ENCODE data around the gene MND1. TPM values are rescaled to one million over a fixed set of nuclear protein-coding genes. Genes with fewer than 3 reads are reported as not detected.
A peak's percentile ranks its signal among the peaks of the same experiment; 100 is the strongest.

MND1 gene
- total and polyA plus RNA-seq, 2 of the 8 experiments (the other 6 are each of a cell fraction or from before 2014, with no cell fraction given), result 4.4 to 26.2 TPM

DNA sequence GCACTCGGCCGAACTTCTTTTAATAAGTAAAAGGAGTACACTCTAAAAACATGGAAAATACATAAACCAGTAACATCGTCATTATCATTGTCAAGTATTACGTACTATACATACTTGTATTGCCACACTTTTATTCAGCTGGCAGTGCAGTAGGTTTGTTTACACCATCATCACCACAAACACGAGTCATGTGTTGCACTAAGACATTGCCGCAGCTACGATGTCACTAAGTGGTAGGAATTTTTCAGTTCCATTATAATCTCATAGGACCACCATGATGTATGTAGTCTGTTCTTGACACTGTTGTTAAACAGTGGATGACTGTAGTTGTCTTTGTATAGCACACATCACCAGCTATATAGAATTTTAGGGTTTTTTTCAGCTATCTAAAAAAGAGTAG lies 73.6 kb downstream of the MND1 start:
- Histone ChIP-seq H2AK5ac (ENCODE audit: low read depth, low read length) (peak overlapping the region; percentile 82; the same call in 1 of the 2 replicates), H4K8ac (ENCODE audit: extremely low read depth, insufficient read depth, low read length) (no peak overlapping the region), H3K27me3 (replicated peaks in 1 of 4; ENCODE audit: control insufficient read depth in 3 of 4, extremely low read depth in 1 of 4, insufficient read depth in 3 of 4, low read length in 3 of 4) (no peaks in the 10 kb centered on the region), H2BK120ac (replicated peaks; ENCODE audit: low read depth, low read length) (no peak overlapping the region), H3K4ac (replicated peaks; ENCODE audit: insufficient read length, low read depth, low read length) (no peak overlapping the region), H2BK20ac (ENCODE audit: low read length) (no peak overlapping the region), H3K4me2 (ENCODE audit: insufficient read depth in 1 of 2, low read depth in 2 of 2, low read length in 2 of 2) (no peak overlapping the region), H3K56ac (replicated peaks; ENCODE audit: insufficient read length, low read depth, low read length) (no peak overlapping the region), H2BK15ac (ENCODE audit: low read length) (no peak overlapping the region), H3K4me3 (ENCODE audit: extremely low read depth in 1 of 4, insufficient read depth in 2 of 4, low read depth in 3 of 4, low read length in 4 of 4) (no peak overlapping the region), H4K5ac (ENCODE audit: insufficient read length, low read depth, low read length) (no peak overlapping the region), H3K79me1 (ENCODE audit: low read depth, low read length) (no peaks in the 10 kb centered on the region), H2BK5ac (ENCODE audit: low read depth, low read length) (no peak overlapping the region), H3K23me2 (ENCODE audit: low read depth, low read length) (no peaks in the 10 kb centered on the region), H3K79me2 (ENCODE audit: control insufficient read depth in 1 of 2, insufficient read depth in 2 of 2, low read length in 2 of 2) (no peaks in the 10 kb centered on the region), H3K23ac (ENCODE audit: insufficient read length) (no peak overlapping the region), H2AFZ (ENCODE audit: low read length) (no peak overlapping the region), H3K27ac (ENCODE audit: low read depth, low read length) (no peak overlapping the region), H3K9me3 (ENCODE audit: insufficient read depth in 2 of 2, low read depth in 1 of 2, low read length in 1 of 2) (no peaks in the 10 kb centered on the region), H3K14ac (ENCODE audit: insufficient read length) (no peak overlapping the region), H4K20me1 (replicated peaks in 1 of 2; ENCODE audit: control insufficient read depth in 1 of 2, insufficient read depth in 2 of 2, low read length in 2 of 2) (no peaks in the 10 kb centered on the region), H2BK12ac (ENCODE audit: low read depth, low read length) (peak overlapping the region; percentile 64; the same call in 1 of the 2 replicates), H4K91ac (replicated peaks; ENCODE audit: insufficient read length, low read length) (no peak overlapping the region), H3K4me1 (replicated peaks in 1 of 4; ENCODE audit: control insufficient read depth in 3 of 4, insufficient read depth in 4 of 4, low read length in 3 of 4) (peaks cover 0 to 3% (median 1%) of the 10 kb centered on the region in 4 experiments; a peak in 2 of 7 replicates), H3K18ac (ENCODE audit: extremely low read depth, low read length) (no peak overlapping the region), H3K9ac (replicated peaks in 1 of 4; ENCODE audit: extremely low read depth in 1 of 4, low read depth in 3 of 4, low read length in 3 of 4) (no peak overlapping the region), H3K36me3 (ENCODE audit: control insufficient read depth in 2 of 4, insufficient read depth in 4 of 4, low read length in 3 of 4) (no peaks in the 10 kb centered on the region; a peak in 2 of 8 replicates)
- ChIA-PET CTCF (ENCODE audit: partially characterized antibody) (interaction anchor here (0.6 to 2.2 kb wide), 9 partner anchors 9 to 334 kb away, joined by 3 to 6 read pairs (median 3); no protein-coding TSS in a partner anchor), POLR2A (ENCODE audit: partially characterized antibody) (interaction anchor here (0.9 to 2.4 kb wide), 4 partner anchors 12 to 126 kb away, joined by 3 to 11 read pairs (median 4); partner anchors contain the start of gene TMEM131L)
- FAIRE-seq (no peak), DNase-seq (ENCODE audit: low read depth in 1 of 2, low spot score in 2 of 2) (peak in 1 of 2 experiments; percentile 24)
- TF ChIP-seq ASH2L (IDR thresholded peaks at IDR 0.05; ENCODE audit: low read length) (no peak), ZNF274 (IDR thresholded peaks at IDR 0.05; ENCODE audit: borderline replicate concordance, extremely low read depth, low read length) (no peak), TBP (IDR thresholded peaks at IDR 0.05; ENCODE audit: low read depth, low read length) (no peak), CREB1 (IDR thresholded peaks at IDR 0.05) (no peak), SIX5 (IDR thresholded peaks at IDR 0.05; ENCODE audit: low read depth, low read length) (no peak), TAF1 (IDR thresholded peaks at IDR 0.05; ENCODE audit: low read depth, low read length) (no peak), GABPA (IDR thresholded peaks at IDR 0.05; ENCODE audit: borderline replicate concordance, insufficient read depth, low read length) (no peak), SRF (IDR thresholded peaks at IDR 0.05; ENCODE audit: low read depth, low read length) (no peak), EZH2 (IDR thresholded peaks at IDR 0.05; ENCODE audit: low read depth, low read length, severe bottlenecking) (no peak), JUN (IDR thresholded peaks at IDR 0.05; ENCODE audit: low read depth, low read length) (no peak), SAP30 (IDR thresholded peaks at IDR 0.05; ENCODE audit: insufficient read depth, insufficient replicate concordance, low read length) (no peak)
- WGBS, 2 experiments (ENCODE audit: extremely low coverage in 1 of 2, insufficient coverage in 1 of 2, insufficient read length in 1 of 2, insufficient replicate concordance in 2 of 2, low coverage in 1 of 2, low lambda C conversion rate in 2 of 2, missing lambda C conversion rate in 1 of 2), result 94% methylated on average over 7 of the region's 7 CpGs; no CpG with 5 or more reads in 1 of the 2 experiments

All from H1 (cell line).